GM15510 (cell line): ENCODE measurements around the gene CCDC127.

ENCODE experiments used
- POLR2A ChIP-seq: IDR thresholded peaks from 3 replicates; pipeline ENCODE4 v1.6.1; 2011; ENCODE audit warnings: borderline replicate concordance; ENCODE audit not compliant: insufficient read length; ENCODE audit errors: extremely low read depth

CCDC127 gene

GRCh38 chr5:198516-199196 is 19.3 kb downstream of the CCDC127 start:
- no peak for TF ChIP-seq POLR2A

GRCh38 chr5:197892-198489 is 20.0 kb downstream of the CCDC127 start:
- no peak for TF ChIP-seq POLR2A

- TF ChIP-seq POLR2A: no peak
Measured at GRCh38 chr5:196350-196749, 21.6 kb downstream of the CCDC127 start.

GRCh38 chr5:195401-196160 is 22.4 kb downstream of the CCDC127 start:
- TF ChIP-seq POLR2A: no peak

- no peak for TF ChIP-seq POLR2A
Measured at GRCh38 chr5:194603-195209, 23.2 kb downstream of the CCDC127 start.

GRCh38 chr5:194102-194501 is 23.9 kb downstream of the CCDC127 start:
- no peak for TF ChIP-seq POLR2A

- TF ChIP-seq POLR2A: no peak
Measured at GRCh38 chr5:192970-193831, 24.8 kb downstream of the CCDC127 start.

GRCh38 chr5:192691-192969 is 25.3 kb downstream of the CCDC127 start:
- no peak for TF ChIP-seq POLR2A

GRCh38 chr5:191949-192690 is 25.8 kb downstream of the CCDC127 start:
- TF ChIP-seq POLR2A: no peak

- no peak for TF ChIP-seq POLR2A
Measured at GRCh38 chr5:191036-191948, 26.7 kb downstream of the CCDC127 start, which contains the start of gene LRRC14B. LRRC14B (plus strand) TSS chr5:191495; CDS start chr5:191539, 44 bp downstream.

GRCh38 chr5:190366-191035 is 27.5 kb downstream of the CCDC127 start:
- no peak for TF ChIP-seq POLR2A

- TF ChIP-seq POLR2A: no peak
Measured at GRCh38 chr5:189976-190365, 28.0 kb downstream of the CCDC127 start.

- TF ChIP-seq POLR2A: no peak
Measured at GRCh38 chr5:189486-189885, 28.5 kb downstream of the CCDC127 start.
